Measurements from ENCODE around the gene EFNA5. TPM values are rescaled to one million over a fixed set of nuclear protein-coding genes. Genes with fewer than 3 reads are reported as not detected.

EFNA5 gene
- total RNA-seq, 1 donor, result 6.5 TPM

GRCh38 chr5:107652408-107652807, 18.3 kb downstream of the EFNA5 start:
- no peak for DNase-seq (ENCODE audit: low read depth)
- no peak for TF ChIP-seq CTCF (IDR thresholded peaks at IDR 0.05; ENCODE audit: insufficient read depth, low read depth, low read length)

GRCh38 chr5:107651325-107651724, 19.4 kb downstream of the EFNA5 start:
- H3K4me3 ChIP-seq (ENCODE audit: low read depth, low read length), result no peak overlapping the region
- TF ChIP-seq CTCF (IDR thresholded peaks at IDR 0.05; ENCODE audit: insufficient read depth, low read depth, low read length), result no peak
- no peak for DNase-seq (ENCODE audit: low read depth)

More at GRCh38 chr5:107652408-107652807, 18.3 kb downstream of the EFNA5 start:
- H3K4me3 ChIP-seq (ENCODE audit: low read depth, low read length), result no peak overlapping the region

- no peak for TF ChIP-seq CTCF (IDR thresholded peaks at IDR 0.05; ENCODE audit: insufficient read depth, low read depth, low read length)
- DNase-seq (ENCODE audit: low read depth), result no peak
- H3K4me3 ChIP-seq (ENCODE audit: low read depth, low read length), result no peak overlapping the region
Measured at GRCh38 chr5:107646418-107646817, 24.3 kb downstream of the EFNA5 start.

GRCh38 chr5:107640568-107640967, 30.2 kb downstream of the EFNA5 start:
- TF ChIP-seq CTCF (IDR thresholded peaks at IDR 0.05; ENCODE audit: insufficient read depth, low read depth, low read length), result no peak
- no peak overlapping the region for H3K4me3 ChIP-seq (ENCODE audit: low read depth, low read length)
- no peak for DNase-seq (ENCODE audit: low read depth)

- DNase-seq (ENCODE audit: low read depth), result no peak
Measured at GRCh38 chr5:107639990-107640389, 30.7 kb downstream of the EFNA5 start.

GRCh38 chr5:107636555-107636954, 34.2 kb downstream of the EFNA5 start:
- no peak for TF ChIP-seq CTCF (IDR thresholded peaks at IDR 0.05; ENCODE audit: insufficient read depth, low read depth, low read length)
- DNase-seq (ENCODE audit: low read depth), result no peak
- no peak overlapping the region for H3K4me3 ChIP-seq (ENCODE audit: low read depth, low read length)

More at GRCh38 chr5:107639990-107640389, 30.7 kb downstream of the EFNA5 start:
- no peak overlapping the region for H3K4me3 ChIP-seq (ENCODE audit: low read depth, low read length)
- no peak for TF ChIP-seq CTCF (IDR thresholded peaks at IDR 0.05; ENCODE audit: insufficient read depth, low read depth, low read length)

- DNase-seq (ENCODE audit: low read depth), result no peak
- H3K4me3 ChIP-seq (ENCODE audit: low read depth, low read length), result no peak overlapping the region
- no peak for TF ChIP-seq CTCF (IDR thresholded peaks at IDR 0.05; ENCODE audit: insufficient read depth, low read depth, low read length)
Measured at GRCh38 chr5:107636068-107636467, 34.7 kb downstream of the EFNA5 start.
